Naive thymus-derived CD4-positive, alpha-beta T cell (primary cell): ENCODE data around the gene HSD11B1. TPM values are rescaled to one million over a fixed set of nuclear protein-coding genes. Genes with fewer than 3 reads are reported as not detected.

Source experiments
- ATAC-seq: fragments of 150-1000 bp; cut with Tn5 transposase; 2 replicates; pipeline ENCODE4 v1.10.0; 2021; ENCODE audit warnings: mild to moderate bottlenecking, moderate library complexity
- CTCF ChIA-PET: fragments of 350-600 bp; sonication (Branson Sonifier 250); formaldehyde crosslinking; loops from one replicate; lab custom pipeline; 2021; ENCODE audit warnings: antibody characterized with exemption; lab: Charles Lee
- POLR2A ChIA-PET: fragments of 350-600 bp; sonication (Branson Sonifier 250); formaldehyde crosslinking; loops from one replicate; lab custom pipeline; 2021; ENCODE audit warnings: antibody characterized with exemption, inconsistent platforms; lab: Charles Lee
- DNase-seq, 9 donors: peaks; one replicate each; pipeline versions ENCODE4 v3.0.0 to v3.0.0-alpha.2; 2020 to 2022; ENCODE audit warnings: mixed read lengths in 1 of 9
- H3K27ac ChIP-seq: one replicate; pipeline ENCODE4 v1.7.0; 2013; ENCODE audit warnings: mild to moderate bottlenecking, low read depth, low read length, moderate library complexity
- H3K27me3 ChIP-seq, 2 donors: one replicate each; pipeline ENCODE4 v1.7.0; 2013; ENCODE audit warnings: low read length in 2 of 2, mild to moderate bottlenecking in 2 of 2, moderate library complexity in 2 of 2; ENCODE audit not compliant: control insufficient read depth in 2 of 2, insufficient read depth in 2 of 2
- H3K36me3 ChIP-seq, 3 experiments: 1 replicate in 2 of 3; 2 replicates in 1 of 3; pipeline ENCODE4 v1.7.0; 2013; ENCODE audit warnings: low read length in 3 of 3, mild to moderate bottlenecking in 3 of 3, moderate library complexity in 1 of 3; ENCODE audit not compliant: insufficient read depth in 3 of 3, control insufficient read depth in 2 of 3
- H3K4me1 ChIP-seq, 2 donors: one replicate each; pipeline ENCODE4 v1.7.0; 2013; ENCODE audit warnings: low read length in 2 of 2, mild to moderate bottlenecking in 2 of 2, moderate library complexity in 1 of 2; ENCODE audit not compliant: control insufficient read depth in 2 of 2, insufficient read depth in 2 of 2
- H3K4me3 ChIP-seq: 2 replicates; pipeline ENCODE4 v1.7.0; 2013; ENCODE audit warnings: mild to moderate bottlenecking, low read length
- H3K9me3 ChIP-seq, 3 experiments: 1 replicate in 2 of 3; 2 replicates in 1 of 3; pipeline ENCODE4 v1.7.0; 2013; ENCODE audit warnings: low read length in 3 of 3; ENCODE audit not compliant: control insufficient read depth in 2 of 3
- H3K27ac Mint-ChIP-seq, 9 donors: one replicate each; pipeline ENCODE4 v1.8.0; 2020 to 2022; ENCODE audit warnings: mixed read lengths in 9 of 9, mild to moderate bottlenecking in 8 of 9, moderate library complexity in 5 of 9, inconsistent platforms in 2 of 9
- H3K27me3 Mint-ChIP-seq, 5 donors: one replicate each; pipeline ENCODE4 v1.8.0; 2021 to 2022; ENCODE audit warnings: mixed read lengths in 5 of 5, mild to moderate bottlenecking in 1 of 5
- H3K36me3 Mint-ChIP-seq, 5 donors: one replicate each; pipeline ENCODE4 v1.8.0; 2020 to 2022; ENCODE audit warnings: mixed read lengths in 5 of 5, mild to moderate bottlenecking in 3 of 5, inconsistent platforms in 1 of 5
- H3K4me1 Mint-ChIP-seq, 7 donors: one replicate each; pipeline ENCODE4 v1.8.0; 2020 to 2022; ENCODE audit warnings: mixed read lengths in 7 of 7, mild to moderate bottlenecking in 3 of 7, inconsistent platforms in 1 of 7
- H3K4me3 Mint-ChIP-seq, 10 donors: one replicate each; pipeline ENCODE4 v1.8.0; 2020 to 2022; ENCODE audit warnings: mild to moderate bottlenecking in 10 of 10, mixed read lengths in 10 of 10, moderate library complexity in 6 of 10, inconsistent platforms in 2 of 10
- H3K9me3 Mint-ChIP-seq, 11 donors: one replicate each; pipeline ENCODE4 v1.8.0; 2020 to 2022; ENCODE audit warnings: mixed read lengths in 11 of 11, mild to moderate bottlenecking in 4 of 11, inconsistent platforms in 1 of 11, moderate library complexity in 1 of 11
- intact Hi-C, 2 donors: fragments of 100-400 bp; cut with micrococcal nuclease; formaldehyde crosslinking; loops; one replicate each; pipeline ENCODE4 v1.15.1; 2023
- polyA plus RNA-seq, 2 donors: library from polyadenylated mRNA; unstranded; fragments of 300-500 nt; fragmentation: Illumina TruSeq; gene quantifications; one replicate each; pipeline ENCODE4 v1.2.3, GENCODE V29; 2021
- total RNA-seq, 6 experiments: library from RNA in 5 of 6; stranded (reverse) in 5 of 6; gene quantifications; 1 replicate in 5 of 6; 2 replicates in 1 of 6; pipeline ENCODE4 v1.2.3 and lab custom pipeline; 2021 to 2026

Gene HSD11B1
- total and polyA plus RNA-seq, 7 experiments from 2014 or later: 0.18 to 3.6 (median 0.50) TPM; not detected in 3

DNA sequence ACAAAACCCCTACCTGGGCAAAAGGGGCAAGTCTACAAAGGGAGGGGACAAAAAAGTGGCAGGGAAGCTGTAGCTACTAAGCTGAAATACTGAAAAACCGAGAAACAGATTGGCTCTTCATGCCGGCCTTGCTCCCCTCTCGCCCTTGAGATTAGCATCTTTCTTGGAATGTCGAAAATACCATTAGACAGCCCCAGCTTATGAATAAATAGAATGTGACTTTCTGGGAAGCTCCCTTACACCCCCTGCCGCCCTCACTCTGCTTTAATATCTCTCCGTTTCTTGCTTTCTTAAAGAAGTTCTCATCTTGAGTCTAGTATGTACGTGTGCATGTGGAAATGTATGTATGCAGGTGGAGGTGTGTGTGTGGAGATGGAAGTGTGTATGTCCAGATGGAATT lies 65.3 kb downstream of the HSD11B1 start:
- Mint-ChIP-seq H3K9me3 (peaks cover 0 to 2% (median 0%) of the 10 kb centered on the region in 11 donors), H3K4me3 (no peak overlapping the region), H3K36me3 (peaks cover 22 to 50% (median 43%) of the 10 kb centered on the region in 5 donors), H3K4me1 (peaks cover 27 to 44% (median 36%) of the 10 kb centered on the region in 7 donors), H3K27ac (no peak overlapping the region), H3K27me3 (no peaks in the 10 kb centered on the region)
- Histone ChIP-seq H3K4me3 (peak overlapping the region; percentile 88), H3K36me3 (peaks cover 7 to 53% (median 19%) of the 10 kb centered on the region in 3 experiments), H3K4me1 (peaks cover 47 to 60% of the 10 kb centered on the region in 2 donors), H3K27ac (peak overlapping the region; percentile 83), H3K9me3 (no peaks in the 10 kb centered on the region), H3K27me3 (no peaks in the 10 kb centered on the region)
- ChIA-PET CTCF (interaction anchor here (0.6 to 5.7 kb wide), 11 partner anchors 9 to 215 kb away, joined by 3 to 63 read pairs (median 5); partner anchors contain the start of genes C1orf74 and TRAF3IP3), POLR2A (interaction anchor here (1.0 to 37.2 kb wide), 9 partner anchors 7 to 80 kb away, joined by 3 to 1558 read pairs (median 4); partner anchors contain the start of genes C1orf74, TRAF3IP3 and UTP25)
- ATAC-seq (no peak), DNase-seq (peak in 1 of 9 donors; percentile 31)
- intact Hi-C loops: loop anchor here (1.0 to 5.0 kb wide), 5 partner anchors 14 to 1807 kb away; partner anchors contain the start of genes C1orf74 (in 2 of the 2), SLC30A1 (in 2 of the 2) and RCOR3 (in 1 of the 2)

DNA sequence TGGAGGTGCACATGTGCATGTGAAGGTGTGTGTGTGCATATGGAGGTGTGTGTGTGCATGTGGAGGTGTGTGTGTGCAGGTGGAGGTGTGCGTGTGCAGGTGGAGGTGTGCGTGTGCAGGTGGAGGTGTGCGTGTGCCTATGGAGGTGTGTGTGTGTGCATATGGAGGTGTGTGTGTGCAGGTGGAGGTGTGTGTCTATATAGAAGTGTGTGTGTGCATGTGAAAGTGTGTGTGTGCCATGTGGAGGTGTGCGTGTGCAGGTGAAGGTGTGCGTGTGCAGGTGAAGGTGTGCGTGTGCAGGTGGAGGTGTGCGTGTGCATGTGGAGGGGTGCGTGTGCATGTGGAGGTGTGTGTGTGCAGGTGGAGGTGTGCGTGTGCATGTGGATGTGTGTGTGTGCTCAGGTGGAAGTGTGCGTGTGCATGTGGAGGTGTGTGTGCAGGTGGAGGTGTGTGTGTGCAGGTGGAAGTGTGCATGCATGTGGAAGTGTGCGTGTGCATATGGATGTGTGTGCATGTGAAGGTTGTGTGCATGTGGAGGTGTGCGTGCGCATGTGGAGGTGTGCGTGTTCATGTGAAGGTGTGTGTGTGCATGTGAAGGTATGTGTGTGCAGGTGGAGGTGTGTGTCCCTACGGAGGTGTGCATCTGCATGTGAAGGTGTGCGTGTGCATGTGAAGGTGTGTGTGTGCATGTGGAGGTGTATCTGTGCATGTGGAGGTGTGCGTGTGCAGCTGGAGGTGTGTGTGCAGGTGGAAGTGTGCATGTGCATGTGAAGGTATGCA lies 66.2 kb downstream of the HSD11B1 start:
- ATAC-seq: no peak

DNA sequence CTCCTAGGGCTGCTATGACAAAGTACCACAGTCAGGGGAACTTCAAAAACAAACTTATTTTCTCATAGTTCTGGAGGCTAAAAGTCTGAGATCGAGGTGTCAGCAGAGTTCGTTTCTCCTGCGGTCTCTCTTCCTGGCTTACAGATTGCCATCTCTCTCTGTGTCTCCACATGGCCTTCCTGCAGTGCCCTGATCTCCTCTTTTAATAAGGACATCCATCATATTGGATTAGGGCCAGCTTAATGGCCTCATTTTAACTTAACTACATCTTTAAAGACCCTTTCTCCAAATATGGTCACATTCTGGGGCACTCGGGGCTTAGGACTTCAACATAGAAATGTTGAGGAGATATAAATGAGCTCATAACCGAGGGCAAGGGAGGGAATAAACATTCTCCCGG lies 67.5 kb downstream of the HSD11B1 start:
- POLR2A ChIA-PET: interaction anchor here (0.5 to 37.2 kb wide), 7 partner anchors 5 to 58 kb away, joined by 3 to 1558 read pairs (median 5); partner anchors contain the start of genes C1orf74, TRAF3IP3 and UTP25
- CTCF ChIA-PET: interaction anchor here (0.6 to 2.5 kb wide), 7 partner anchors 9 to 140 kb away, joined by 3 to 9 read pairs (median 5); partner anchors contain the start of genes C1orf74 and TRAF3IP3
- H3K4me3 ChIP-seq: peak overlapping the region; percentile 88
- intact Hi-C loops: no loop called here
- Mint-ChIP-seq H3K4me1 (peaks cover 6 to 40% (median 20%) of the 10 kb centered on the region in 7 donors), H3K4me3 (no peak overlapping the region), H3K27ac (no peak overlapping the region), H3K36me3 (peaks cover 16 to 42% (median 38%) of the 10 kb centered on the region in 5 donors), H3K9me3 (peaks cover 0 to 2% (median 0%) of the 10 kb centered on the region in 11 donors), H3K27me3 (no peaks in the 10 kb centered on the region)
- ATAC-seq: no peak
- peaks cover 47 to 56% of the 10 kb centered on the region in 2 donors for H3K4me1 ChIP-seq
- DNase-seq: no peak
- no peaks in the 10 kb centered on the region for H3K9me3 ChIP-seq
- H3K27ac ChIP-seq: peak overlapping the region; percentile 65
- H3K36me3 ChIP-seq: peaks cover 4 to 56% (median 41%) of the 10 kb centered on the region in 3 experiments
- H3K27me3 ChIP-seq: no peaks in the 10 kb centered on the region

More for the DNA sequence above, 66.2 kb downstream of the HSD11B1 start:
- peak overlapping the region; percentile 83 for H3K27ac ChIP-seq
- H3K27me3 Mint-ChIP-seq: no peaks in the 10 kb centered on the region
- H3K4me1 Mint-ChIP-seq: peaks cover 18 to 46% (median 28%) of the 10 kb centered on the region in 7 donors
- peaks cover 0 to 2% (median 0%) of the 10 kb centered on the region in 11 donors for H3K9me3 Mint-ChIP-seq
- no peak overlapping the region for H3K4me3 Mint-ChIP-seq
- intact Hi-C loops: no loop called here
- ChIA-PET POLR2A (interaction anchor here (1.0 to 37.2 kb wide), 6 partner anchors 6 to 78 kb away, joined by 3 to 1558 read pairs (median 40); partner anchors contain the start of genes C1orf74, TRAF3IP3 and UTP25), CTCF (interaction anchor here (1.4 to 5.7 kb wide), 6 partner anchors 11 to 53 kb away, joined by 3 to 63 read pairs (median 18); partner anchors contain the start of gene TRAF3IP3)
- peaks cover 7 to 55% (median 28%) of the 10 kb centered on the region in 3 experiments for H3K36me3 ChIP-seq
- H3K9me3 ChIP-seq: no peaks in the 10 kb centered on the region
- no peak for DNase-seq
- H3K4me1 ChIP-seq: peaks cover 51 to 66% of the 10 kb centered on the region in 2 donors
- no peak overlapping the region for H3K27ac Mint-ChIP-seq
- H3K36me3 Mint-ChIP-seq: peaks cover 25 to 50% (median 43%) of the 10 kb centered on the region in 5 donors
- no peaks in the 10 kb centered on the region for H3K27me3 ChIP-seq
- H3K4me3 ChIP-seq: peak overlapping the region; percentile 88

DNA sequence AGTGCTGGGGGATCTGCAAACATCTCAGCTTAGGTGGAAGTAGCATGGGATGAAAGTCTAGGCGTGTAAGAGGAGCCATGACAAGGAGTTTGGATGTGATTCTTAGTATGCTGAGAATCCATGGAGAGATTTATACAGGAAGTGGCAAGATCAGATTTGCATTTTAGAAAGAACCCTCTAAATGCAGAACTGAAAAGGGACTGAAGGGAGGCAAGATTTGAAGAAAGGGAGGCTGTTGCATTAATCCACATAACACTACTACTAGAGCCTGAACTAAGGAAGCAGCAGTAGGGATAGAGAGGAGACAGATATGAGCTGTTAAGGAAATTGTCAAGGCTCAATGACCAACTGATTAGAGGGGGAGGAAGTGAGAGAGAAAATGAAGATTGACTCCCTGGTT lies 69.9 kb downstream of the HSD11B1 start:
- ATAC-seq: no peak
- Histone ChIP-seq H3K27ac (peak overlapping the region; percentile 65), H3K4me3 (no peak overlapping the region), H3K9me3 (no peaks in the 10 kb centered on the region), H3K4me1 (peaks cover 37 to 49% of the 10 kb centered on the region in 2 donors), H3K36me3 (peaks cover 29 to 79% (median 57%) of the 10 kb centered on the region in 3 experiments), H3K27me3 (no peaks in the 10 kb centered on the region)
- H3K9me3 Mint-ChIP-seq: no peaks in the 10 kb centered on the region
- peaks cover 18 to 55% (median 44%) of the 10 kb centered on the region in 5 donors for H3K36me3 Mint-ChIP-seq
- intact Hi-C loops: no loop called here
- peak overlapping the region in 6 of 9 donors; percentile 51 to 92 (median 71) for H3K27ac Mint-ChIP-seq
- peaks cover 14 to 44% (median 25%) of the 10 kb centered on the region in 7 donors for H3K4me1 Mint-ChIP-seq
- POLR2A ChIA-PET: interaction anchor here (0.8 to 37.2 kb wide), 12 partner anchors 2 to 200 kb away, joined by 3 to 1558 read pairs (median 3); partner anchors contain the start of genes C1orf74, TRAF3IP3 and UTP25
- no peaks in the 10 kb centered on the region for H3K27me3 Mint-ChIP-seq
- CTCF ChIA-PET: interaction anchor here (0.7 to 1.6 kb wide), 3 partner anchors 10 to 19 kb away, joined by 3 to 5 read pairs (median 3); partner anchors contain the start of gene C1orf74
- peak overlapping the region in 8 of 10 donors; percentile 1 to 53 (median 22) for H3K4me3 Mint-ChIP-seq
- no peak for DNase-seq

DNA sequence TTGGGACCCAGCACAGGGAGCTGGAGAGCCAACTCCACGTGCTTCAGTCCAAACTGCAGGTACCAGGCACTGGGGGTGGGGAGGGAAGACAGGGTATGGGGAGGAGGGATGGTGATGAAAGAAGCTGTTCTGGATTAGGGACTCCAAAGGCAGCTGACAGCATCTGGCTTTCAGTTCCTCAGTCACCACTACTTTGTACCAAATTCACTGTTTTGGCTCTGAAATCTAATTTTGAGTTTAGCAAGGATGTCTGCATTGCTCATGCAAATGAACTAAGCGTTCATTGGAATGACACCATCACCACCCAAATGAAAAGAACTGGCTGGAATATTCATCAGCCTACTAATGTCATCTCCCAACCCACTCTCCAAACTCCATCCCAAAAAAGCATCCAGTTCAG lies 71.0 kb downstream of the HSD11B1 start:
- intact Hi-C loops: no loop called here
- no peaks in the 10 kb centered on the region for H3K27me3 Mint-ChIP-seq
- Histone ChIP-seq H3K27ac (peak overlapping the region; percentile 65), H3K4me1 (peaks cover 34 to 49% of the 10 kb centered on the region in 2 donors), H3K36me3 (peaks cover 34 to 86% (median 61%) of the 10 kb centered on the region in 3 experiments), H3K4me3 (no peak overlapping the region), H3K9me3 (no peaks in the 10 kb centered on the region), H3K27me3 (no peaks in the 10 kb centered on the region)
- peak overlapping the region in 1 of 10 donors; percentile 14 for H3K4me3 Mint-ChIP-seq
- ATAC-seq (no peak), DNase-seq (no peak)
- H3K27ac Mint-ChIP-seq: peak overlapping the region in 3 of 9 donors; percentile 77 to 92 (median 91)
- H3K9me3 Mint-ChIP-seq: no peaks in the 10 kb centered on the region
- ChIA-PET POLR2A (interaction anchor here (0.7 to 37.2 kb wide), 7 partner anchors 1 to 52 kb away, joined by 3 to 1558 read pairs (median 6); partner anchors contain the start of genes C1orf74, TRAF3IP3 and UTP25), CTCF (interaction anchor here (0.7 to 1.6 kb wide), 2 partner anchors 9 to 17 kb away, joined by 3 to 5 read pairs; partner anchors contain the start of gene C1orf74)
- H3K36me3 Mint-ChIP-seq: peaks cover 18 to 64% (median 47%) of the 10 kb centered on the region in 5 donors
- H3K4me1 Mint-ChIP-seq: peaks cover 17 to 53% (median 26%) of the 10 kb centered on the region in 7 donors
